IMR-90 (cell line): ENCODE data around the gene DOCK9. TPM values are rescaled to one million over a fixed set of nuclear protein-coding genes. Genes with fewer than 3 reads are reported as not detected.

Experiments used
- ATAC-seq: fragments of 200-7000 bp; cut with Tn5 transposase; 2 replicates; pipeline ENCODE4 v1.9.1; 2020; ENCODE audit warnings: low read depth, mild to moderate bottlenecking, moderate library complexity
- BruUV-seq: library from RNA; stranded (reverse); fragments of 400-500 nt; replicated peaks from 2 replicates; lab custom pipeline; 2021; lab: Mats Ljungman, UMichigan
- CTCF ChIA-PET: fragments of 300-600 bp; formaldehyde crosslinking; extraction: SDS; loops from one replicate; lab custom pipeline; 2021; ENCODE audit warnings: antibody characterized with exemption; lab: Yijun Ruan, JAX
- POLR2A ChIA-PET: fragments of 300-600 bp; sonication (Branson Sonifier 250); formaldehyde crosslinking; loops from one replicate; lab custom pipeline; 2022; ENCODE audit warnings: antibody characterized with exemption; ENCODE audit not compliant: unreplicated experiment; lab: Charles Lee
- DNase-seq: peaks from one replicate; pipeline ENCODE4 v3.0.0; 2013
- H2AFZ ChIP-seq: replicated peaks from 2 replicates; pipeline ENCODE3; 2013; ENCODE audit warnings: low read length, mild to moderate bottlenecking; ENCODE audit not compliant: poor library complexity
- H2AK5ac ChIP-seq: 2 replicates; pipeline ENCODE4 v1.6.1; 2013; ENCODE audit warnings: low read depth, low read length, inconsistent platforms
- H2AK9ac ChIP-seq: replicated peaks from 2 replicates; pipeline ENCODE3; 2013; ENCODE audit warnings: mild to moderate bottlenecking, low read depth, low read length, moderate library complexity; ENCODE audit not compliant: poor library complexity
- H2BK120ac ChIP-seq: 2 replicates; pipeline ENCODE4 v1.6.1; 2013; ENCODE audit warnings: low read depth, low read length, inconsistent platforms
- H2BK15ac ChIP-seq: 3 replicates; pipeline ENCODE4 v1.6.1; 2013; ENCODE audit warnings: low read depth, low read length, inconsistent platforms
- H2BK20ac ChIP-seq: 2 replicates; pipeline ENCODE4 v1.6.1; 2013; ENCODE audit warnings: low read depth, mild to moderate bottlenecking, inconsistent platforms, low read length, moderate library complexity
- H2BK5ac ChIP-seq: 2 replicates; pipeline ENCODE4 v1.6.1; 2013; ENCODE audit warnings: mild to moderate bottlenecking, low read depth, low read length, inconsistent platforms; ENCODE audit not compliant: poor library complexity, severe bottlenecking
- H3K14ac ChIP-seq: replicated peaks from 2 replicates; pipeline ENCODE4 v1.6.1; 2013; ENCODE audit warnings: low read depth, low read length, inconsistent platforms
- H3K18ac ChIP-seq: 2 replicates; pipeline ENCODE4 v1.6.1; 2013; ENCODE audit warnings: low read depth, low read length, control low read depth
- H3K23ac ChIP-seq: 2 replicates; pipeline ENCODE4 v1.6.1; 2013; ENCODE audit warnings: low read depth, low read length, inconsistent platforms
- H3K27ac ChIP-seq: 2 replicates; pipeline ENCODE4 v1.5.1; 2013; ENCODE audit warnings: mild to moderate bottlenecking, control low read depth, low read length; ENCODE audit not compliant: insufficient read depth
- H3K27me3 ChIP-seq: 2 replicates; pipeline ENCODE4 v1.6.1; 2013; ENCODE audit warnings: low read length; ENCODE audit not compliant: control insufficient read depth, insufficient read depth
- H3K36me3 ChIP-seq: 2 replicates; pipeline ENCODE4 v1.6.1; 2013; ENCODE audit warnings: low read length, mixed read lengths; ENCODE audit not compliant: control insufficient read depth, insufficient read depth
- H3K4ac ChIP-seq: 2 replicates; pipeline ENCODE4 v1.6.1; 2013; ENCODE audit warnings: low read depth, low read length, inconsistent platforms
- H3K4me1 ChIP-seq: 2 replicates; pipeline ENCODE4 v1.6.1; 2013; ENCODE audit warnings: low read length, mixed read lengths; ENCODE audit not compliant: control insufficient read depth, insufficient read depth
- H3K4me2 ChIP-seq: 2 replicates; pipeline ENCODE4 v1.6.1; 2013; ENCODE audit warnings: low read depth, mild to moderate bottlenecking, control low read depth, low read length, moderate library complexity
- H3K4me3 ChIP-seq: 2 replicates; pipeline ENCODE4 v1.5.1; 2013; ENCODE audit warnings: low read depth, mild to moderate bottlenecking, control low read depth, low read length, moderate library complexity; ENCODE audit not compliant: insufficient read depth
- H3K56ac ChIP-seq: 2 replicates; pipeline ENCODE4 v1.6.1; 2013; ENCODE audit warnings: low read length, inconsistent platforms; ENCODE audit not compliant: insufficient read depth; ENCODE audit errors: extremely low read depth
- H3K79me1 ChIP-seq, 2 experiments: 2 replicates each; pipeline ENCODE4 v1.6.1; 2013; ENCODE audit warnings: low read length in 2 of 2, inconsistent platforms in 1 of 2, low read depth in 1 of 2
- H3K9ac ChIP-seq: 2 replicates; pipeline ENCODE4 v1.6.1; 2013; ENCODE audit warnings: low read depth, low read length, control low read depth
- H3K9me1 ChIP-seq: 2 replicates; pipeline ENCODE4 v1.6.1; 2013; ENCODE audit warnings: low read length, inconsistent platforms; ENCODE audit not compliant: insufficient read depth
- H3K9me3 ChIP-seq: 2 replicates; pipeline ENCODE4 v1.6.1; 2013; ENCODE audit warnings: low read length; ENCODE audit not compliant: control insufficient read depth, insufficient read depth
- H4K20me1 ChIP-seq: 2 replicates; pipeline ENCODE4 v1.6.1; 2013; ENCODE audit warnings: low read length, inconsistent platforms; ENCODE audit not compliant: insufficient read depth
- H4K5ac ChIP-seq: 2 replicates; pipeline ENCODE4 v1.6.1; 2013; ENCODE audit warnings: mild to moderate bottlenecking, low read depth, low read length, control low read depth
- H4K8ac ChIP-seq, 2 experiments: 2 replicates each; pipeline ENCODE4 v1.6.1; 2013; ENCODE audit warnings: low read depth in 2 of 2, low read length in 2 of 2, control low read depth in 1 of 2, inconsistent platforms in 1 of 2
- H4K91ac ChIP-seq: 2 replicates; pipeline ENCODE4 v1.6.1; 2013; ENCODE audit warnings: low read depth, low read length, inconsistent platforms; ENCODE audit not compliant: insufficient read depth
- ELK1 ChIP-seq: fragments of 150-350 bp; IDR thresholded peaks from 2 replicates; pipeline ENCODE4 v1.6.1; 2016; ENCODE audit warnings: low read depth, mild to moderate bottlenecking, low read length, moderate library complexity, borderline replicate concordance
- FOS ChIP-seq: fragments of 150-350 bp; IDR thresholded peaks from 2 replicates; pipeline ENCODE4 v1.6.1; 2016; ENCODE audit warnings: low read depth, low read length
- MAZ ChIP-seq: IDR thresholded peaks from 2 replicates; pipeline ENCODE4 v1.6.1; 2012; ENCODE audit warnings: low read depth, mild to moderate bottlenecking, low read length, improper control_type of control experiment, moderate library complexity, borderline replicate concordance
- MXI1 ChIP-seq: IDR thresholded peaks from 2 replicates; pipeline ENCODE4 v1.6.1; 2012; ENCODE audit warnings: low read depth, mild to moderate bottlenecking, low read length, moderate library complexity, borderline replicate concordance
- RFX5 ChIP-seq: IDR thresholded peaks from 2 replicates; pipeline ENCODE4 v1.8.0; 2012; ENCODE audit warnings: low read depth, mild to moderate bottlenecking, low read length, moderate library complexity
- SMC3 ChIP-seq: fragments of 150-350 bp; IDR thresholded peaks from 2 replicates; pipeline ENCODE4 v1.6.1; 2016; ENCODE audit warnings: low read depth, mild to moderate bottlenecking, antibody characterized with exemption, low read length, moderate library complexity
- USF2 ChIP-seq: fragments of 150-350 bp; IDR thresholded peaks from 2 replicates; pipeline ENCODE4 v1.6.1; 2017; ENCODE audit warnings: mild to moderate bottlenecking, antibody characterized with exemption, low read length, low read depth
- WGBS, 2 experiments: methylation state at CpG; one replicate each; pipeline versions ENCODE4 v1.1.5 to v1.1.7; 2013; ENCODE audit warnings: missing lambda C conversion rate in 2 of 2; ENCODE audit not compliant: insufficient read length in 1 of 2; ENCODE audit errors: extremely low coverage in 2 of 2; 5-methylcytosine and 5-hydroxymethylcytosine counted together
- dilution Hi-C: fragments of 300-500 bp; cut with HindIII; formaldehyde crosslinking; loops from one replicate; pipeline ENCODE4 v1.14.3; 2018; ENCODE audit warnings: low sequenced_read_pairs; ENCODE audit not compliant: unreplicated experiment
- in situ Hi-C: fragments of 300-500 bp; cut with MboI; formaldehyde crosslinking; loops from 3 replicates; pipeline ENCODE4 v1.14.3; 2019; ENCODE audit warnings: low sequenced_read_pairs, inconsistent platforms, mixed read lengths
- intact Hi-C: fragments of 100-400 bp; cut with micrococcal nuclease; formaldehyde crosslinking; loops from 2 replicates; pipeline ENCODE4 v1.10.0; 2022
- polyA plus RNA-seq, 3 experiments: library from polyadenylated mRNA; depleted of rRNA; stranded (reverse); fragments of >200 nt; gene quantifications; 2 replicates each; pipeline ENCODE4 v1.2.3, GENCODE V29; 2012; ENCODE audit warnings: low replicate concordance in 1 of 3
- total RNA-seq: library from RNA; depleted of rRNA; stranded (reverse); fragments of >200 nt; gene quantifications from 2 replicates; pipeline ENCODE4 v1.2.3, GENCODE V29; 2012

Gene DOCK9
- total and polyA plus RNA-seq, 2 of the 4 experiments (the other 2 are of a cell fraction) = 4.8 to 7.2 TPM

- H3K18ac ChIP-seq = no peak overlapping the region
- H3K56ac ChIP-seq = no peak overlapping the region
- no peak overlapping the region for H2BK20ac ChIP-seq
- no peaks in the 10 kb centered on the region for H3K9me3 ChIP-seq
- H4K91ac ChIP-seq = no peak overlapping the region
- H4K5ac ChIP-seq = no peak overlapping the region
- H2AFZ ChIP-seq = no peak overlapping the region
- no peak overlapping the region for H2AK5ac ChIP-seq
- H3K27ac ChIP-seq = no peak overlapping the region
- H3K9me1 ChIP-seq = peaks cover 5% of the 10 kb centered on the region; the same call in 1 of the 2 replicates
- H4K20me1 ChIP-seq = no peaks in the 10 kb centered on the region
- H3K4me1 ChIP-seq = no peaks in the 10 kb centered on the region
- H3K9ac ChIP-seq = no peak overlapping the region
- TF ChIP-seq FOS = no peak
- TF ChIP-seq RFX5 = no peak
- no peak for TF ChIP-seq MAZ
- no peak for TF ChIP-seq ELK1
- TF ChIP-seq SMC3 = no peak
- no peak for TF ChIP-seq MXI1
- no peak for TF ChIP-seq USF2
- no peak overlapping the region for H4K8ac ChIP-seq
- H2AK9ac ChIP-seq = no peak overlapping the region
- no peak overlapping the region for H2BK120ac ChIP-seq
- no peak overlapping the region for H3K4me3 ChIP-seq
- no peak overlapping the region for H2BK5ac ChIP-seq
- H3K23ac ChIP-seq = no peak overlapping the region
- peak overlapping the region; percentile 21; the same call in 1 of the 2 replicates for H3K4ac ChIP-seq
- H3K79me1 ChIP-seq = peaks cover 0 to 2% of the 10 kb centered on the region in 2 experiments; a peak in 1 of 4 replicates
- POLR2A ChIA-PET = no interaction called here
- dilution Hi-C loops = no loop called here
- H3K36me3 ChIP-seq = no peaks in the 10 kb centered on the region
- DNase-seq = no peak
- intact Hi-C loops = no loop called here
- ATAC-seq = no peak
- BruUV-seq = no TSS peak
- WGBS, 2 experiments = no CpG with 5 or more reads among the region's 3 CpGs
- no peak overlapping the region for H3K14ac ChIP-seq
- in situ Hi-C loops = no loop called here
- peaks cover 9% of the 10 kb centered on the region; the same call in 1 of the 2 replicates for H3K27me3 ChIP-seq
- CTCF ChIA-PET = no interaction called here
- H2BK15ac ChIP-seq = no peak overlapping the region
- no peak overlapping the region for H3K4me2 ChIP-seq
These were observed 26.1 kb upstream of the DOCK9 start for GRCh38 chr13:99003851-99004471.
